IPS DF 19.7 (cell line): ENCODE measurements around the gene C2CD3.
"Not testable (repeated sequence)": the region's sequence is repeated elsewhere in the genome, so short reads cannot be mapped to it uniquely, and the experiment has no call there.

Experiments
- DNase-seq: peaks from one replicate; pipeline ENCODE4 v3.0.0-alpha.2; 2013; ENCODE audit warnings: low read depth, low spot score

Gene C2CD3

GRCh38 chr11:74069146-74070046, 101.4 kb downstream of the C2CD3 start:
- no peak for DNase-seq

GRCh38 chr11:74066663-74067062, 104.1 kb downstream of the C2CD3 start:
- not testable (repeated sequence) for DNase-seq

- not testable (repeated sequence) for DNase-seq
These were observed 105.3 kb downstream of the C2CD3 start for GRCh38 chr11:74065534-74065933.

GRCh38 chr11:74063628-74064027, 107.2 kb downstream of the C2CD3 start:
- DNase-seq: not testable (repeated sequence)

GRCh38 chr11:74061599-74061998, 109.2 kb downstream of the C2CD3 start:
- DNase-seq: not testable (repeated sequence)

GRCh38 chr11:74057249-74058151, 113.3 kb downstream of the C2CD3 start:
- no peak for DNase-seq

- DNase-seq: no peak
These were observed 114.9 kb downstream of the C2CD3 start for GRCh38 chr11:74055938-74056337.

- DNase-seq: no peak
These were observed 120.3 kb downstream of the C2CD3 start for GRCh38 chr11:74050465-74050864.

- DNase-seq: no peak
These were observed 121.8 kb downstream of the C2CD3 start for GRCh38 chr11:74048993-74049392.

- DNase-seq: no peak
These were observed 126.3 kb downstream of the C2CD3 start for GRCh38 chr11:74044538-74044937.

- DNase-seq: no peak
These were observed 127.4 kb downstream of the C2CD3 start for GRCh38 chr11:74043450-74043849.

GRCh38 chr11:74037309-74037708, 133.5 kb downstream of the C2CD3 start:
- no peak for DNase-seq

- no peak for DNase-seq
These were observed 135.5 kb downstream of the C2CD3 start for GRCh38 chr11:74035264-74035663.

GRCh38 chr11:74033046-74033445, 137.8 kb downstream of the C2CD3 start:
- no peak for DNase-seq

- DNase-seq: no peak
These were observed 139.8 kb downstream of the C2CD3 start for GRCh38 chr11:74030723-74031676.

- DNase-seq: no peak
These were observed 145.2 kb downstream of the C2CD3 start for GRCh38 chr11:74025467-74026166.

GRCh38 chr11:74024261-74025029, 146.4 kb downstream of the C2CD3 start:
- DNase-seq: no peak

GRCh38 chr11:74023276-74023675, 147.5 kb downstream of the C2CD3 start:
- no peak for DNase-seq

- DNase-seq: no peak
These were observed 148.3 kb downstream of the C2CD3 start for GRCh38 chr11:74022546-74022945.

GRCh38 chr11:74021998-74022397, 148.8 kb downstream of the C2CD3 start:
- no peak for DNase-seq
